Colonic mucosa (tissue), 4 donors: ENCODE results near the gene C19orf25. TPM values are rescaled to one million over a fixed set of nuclear protein-coding genes. Genes with fewer than 3 reads are reported as not detected.
A peak's percentile ranks its signal among the peaks of the same experiment; 100 is the strongest.

Experiments used
- DNase-seq: peaks from one replicate; pipeline ENCODE4 v3.0.0-alpha.2; 2020
- H3K27ac ChIP-seq: fragments of 200-600 bp; one replicate; pipeline ENCODE4 v1.8.0; 2021
- H3K27me3 ChIP-seq: fragments of 200-600 bp; one replicate; pipeline ENCODE4 v1.8.0; 2021
- H3K36me3 ChIP-seq: fragments of 200-600 bp; one replicate; pipeline ENCODE4 v1.8.0; 2021
- H3K4me1 ChIP-seq: fragments of 200-600 bp; one replicate; pipeline ENCODE4 v1.8.0; 2021; ENCODE audit warnings: mild to moderate bottlenecking
- H3K4me3 ChIP-seq: fragments of 200-600 bp; one replicate; pipeline ENCODE4 v1.8.0; 2021
- H3K9ac ChIP-seq, 2 donors: one replicate each; pipeline ENCODE4 v1.7.0; 2013; ENCODE audit warnings: control low read depth in 2 of 2, low read depth in 2 of 2, low read length in 2 of 2
- H3K9me3 ChIP-seq: fragments of 200-600 bp; one replicate; pipeline ENCODE4 v1.8.0; 2021
- intact Hi-C: fragments of 100-400 bp; cut with DNase I; formaldehyde crosslinking; loops from one replicate; pipeline ENCODE4 v1.14.1; 2022
- total RNA-seq, 2 donors: library from RNA; stranded (reverse); fragmentation: NEBNext Ultra II Directional in 1 of 2; extraction: Animal tissue kit (Norgen Biotek cat#: 25700) in 1 of 2; gene quantifications; one replicate each; pipeline ENCODE4 v1.2.1, GENCODE V29; 2021
- TF ChIP-seq, protein P1 (sequence below): fragments of 200-600 bp; IDR thresholded peaks from one replicate; pipeline ENCODE4 v1.8.0; 2022; ENCODE audit warnings: antibody characterized with exemption, mild to moderate bottlenecking
- donor health status: healthy.
- donor health status: DM: no; HTN: no; CAD: no.
- donor health status: DM: no; HTN: no; CAD: no.

The C19orf25 gene
- total RNA-seq, 2 donors from 2014 or later = 27.3 to 46.9 TPM

DNA sequence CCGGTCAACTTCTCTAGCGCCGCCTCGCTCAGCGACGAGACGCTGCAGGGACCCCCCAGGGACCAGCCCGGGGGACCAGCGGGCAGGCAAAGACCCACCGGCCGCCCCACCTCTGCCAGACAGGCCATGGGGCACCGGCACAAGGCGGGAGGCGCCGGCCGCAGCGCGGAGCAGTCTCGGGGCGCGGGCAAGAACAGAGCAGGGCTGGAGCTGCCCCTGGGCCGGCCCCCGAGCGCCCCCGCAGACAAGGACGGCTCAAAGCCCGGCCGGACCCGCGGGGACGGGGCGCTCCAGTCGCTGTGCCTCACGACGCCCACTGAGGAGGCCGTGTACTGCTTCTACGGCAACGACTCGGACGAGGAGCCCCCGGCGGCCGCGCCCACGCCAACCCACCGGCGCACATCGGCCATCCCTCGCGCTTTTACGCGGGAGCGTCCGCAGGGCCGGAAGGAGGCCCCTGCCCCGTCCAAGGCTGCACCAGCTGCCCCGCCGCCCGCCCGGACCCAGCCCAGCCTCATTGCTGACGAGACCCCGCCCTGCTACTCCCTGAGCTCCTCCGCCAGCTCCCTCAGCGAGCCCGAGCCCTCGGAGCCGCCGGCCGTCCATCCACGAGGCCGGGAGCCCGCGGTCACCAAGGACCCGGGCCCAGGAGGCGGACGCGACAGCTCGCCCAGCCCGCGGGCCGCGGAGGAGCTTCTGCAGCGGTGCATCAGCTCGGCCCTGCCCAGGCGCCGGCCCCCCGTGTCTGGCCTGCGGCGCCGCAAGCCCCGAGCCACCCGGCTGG lies 11.3 kb downstream of the C19orf25 start:
- H3K9ac ChIP-seq = no peak overlapping the region
- no peaks in the 10 kb centered on the region for H3K36me3 ChIP-seq
- no peak overlapping the region for H3K27ac ChIP-seq
- no peak overlapping the region for H3K4me3 ChIP-seq
- no peak for DNase-seq
- peaks cover 74% of the 10 kb centered on the region for H3K27me3 ChIP-seq
- H3K4me1 ChIP-seq = peaks cover 37% of the 10 kb centered on the region
- H3K9me3 ChIP-seq = no peaks in the 10 kb centered on the region
- TF ChIP-seq, protein P1, sequence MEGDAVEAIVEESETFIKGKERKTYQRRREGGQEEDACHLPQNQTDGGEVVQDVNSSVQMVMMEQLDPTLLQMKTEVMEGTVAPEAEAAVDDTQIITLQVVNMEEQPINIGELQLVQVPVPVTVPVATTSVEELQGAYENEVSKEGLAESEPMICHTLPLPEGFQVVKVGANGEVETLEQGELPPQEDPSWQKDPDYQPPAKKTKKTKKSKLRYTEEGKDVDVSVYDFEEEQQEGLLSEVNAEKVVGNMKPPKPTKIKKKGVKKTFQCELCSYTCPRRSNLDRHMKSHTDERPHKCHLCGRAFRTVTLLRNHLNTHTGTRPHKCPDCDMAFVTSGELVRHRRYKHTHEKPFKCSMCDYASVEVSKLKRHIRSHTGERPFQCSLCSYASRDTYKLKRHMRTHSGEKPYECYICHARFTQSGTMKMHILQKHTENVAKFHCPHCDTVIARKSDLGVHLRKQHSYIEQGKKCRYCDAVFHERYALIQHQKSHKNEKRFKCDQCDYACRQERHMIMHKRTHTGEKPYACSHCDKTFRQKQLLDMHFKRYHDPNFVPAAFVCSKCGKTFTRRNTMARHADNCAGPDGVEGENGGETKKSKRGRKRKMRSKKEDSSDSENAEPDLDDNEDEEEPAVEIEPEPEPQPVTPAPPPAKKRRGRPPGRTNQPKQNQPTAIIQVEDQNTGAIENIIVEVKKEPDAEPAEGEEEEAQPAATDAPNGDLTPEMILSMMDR = no peak
- intact Hi-C loops = no loop called here

DNA sequence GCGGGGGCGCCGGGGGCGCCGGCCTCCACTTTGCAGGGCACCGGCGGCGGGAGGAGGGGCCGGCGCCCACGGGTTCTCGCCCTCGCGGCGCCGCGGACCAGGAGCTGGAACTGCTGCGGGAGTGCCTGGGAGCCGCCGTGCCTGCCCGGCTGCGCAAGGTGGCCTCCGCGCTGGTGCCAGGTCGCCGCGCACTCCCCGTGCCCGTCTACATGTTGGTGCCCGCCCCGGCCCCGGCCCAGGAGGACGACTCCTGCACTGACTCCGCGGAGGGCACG lies 11.9 kb downstream of the C19orf25 start:
- Histone ChIP-seq H3K9ac (no peak overlapping the region), H3K27ac (no peak overlapping the region), H3K4me1 (peaks cover 37% of the 10 kb centered on the region), H3K4me3 (no peak overlapping the region), H3K27me3 (peaks cover 69% of the 10 kb centered on the region), H3K9me3 (no peaks in the 10 kb centered on the region), H3K36me3 (no peaks in the 10 kb centered on the region)
- no peak for DNase-seq
- TF ChIP-seq, protein P1 = no peak
- intact Hi-C loops = no loop called here

DNA sequence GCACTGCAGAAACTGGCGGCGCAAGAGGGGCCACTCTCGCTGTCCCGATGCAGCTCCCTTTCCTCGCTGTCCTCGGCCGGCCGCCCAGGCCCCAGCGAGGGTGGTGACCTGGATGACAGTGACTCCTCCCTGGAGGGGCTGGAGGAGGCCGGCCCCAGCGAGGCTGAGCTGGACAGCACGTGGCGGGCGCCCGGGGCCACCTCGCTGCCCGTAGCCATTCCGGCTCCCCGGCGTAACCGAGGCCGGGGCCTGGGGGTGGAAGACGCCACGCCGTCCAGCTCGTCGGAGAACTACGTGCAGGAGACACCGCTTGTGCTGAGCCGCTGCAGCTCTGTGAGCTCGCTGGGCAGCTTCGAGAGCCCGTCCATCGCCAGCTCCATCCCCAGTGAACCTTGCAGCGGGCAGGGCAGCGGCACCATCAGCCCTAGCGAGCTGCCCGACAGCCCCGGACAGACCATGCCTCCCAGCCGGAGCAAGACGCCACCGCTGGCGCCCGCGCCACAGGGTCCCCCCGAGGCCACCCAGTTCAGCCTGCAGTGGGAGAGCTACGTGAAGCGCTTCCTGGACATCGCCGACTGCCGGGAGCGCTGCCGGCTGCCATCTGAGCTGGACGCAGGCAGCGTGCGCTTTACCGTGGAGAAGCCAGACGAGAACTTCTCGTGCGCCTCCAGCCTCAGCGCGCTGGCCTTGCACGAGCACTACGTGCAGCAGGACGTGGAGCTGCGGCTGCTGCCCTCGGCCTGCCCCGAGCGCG lies 12.4 kb downstream of the C19orf25 start:
- Histone ChIP-seq H3K36me3 (no peaks in the 10 kb centered on the region), H3K27ac (no peak overlapping the region), H3K9ac (no peak overlapping the region), H3K4me3 (no peak overlapping the region), H3K4me1 (peaks cover 37% of the 10 kb centered on the region), H3K9me3 (no peaks in the 10 kb centered on the region), H3K27me3 (peaks cover 64% of the 10 kb centered on the region)
- intact Hi-C loops = no loop called here
- no peak for DNase-seq
- TF ChIP-seq, protein P1 = no peak

DNA sequence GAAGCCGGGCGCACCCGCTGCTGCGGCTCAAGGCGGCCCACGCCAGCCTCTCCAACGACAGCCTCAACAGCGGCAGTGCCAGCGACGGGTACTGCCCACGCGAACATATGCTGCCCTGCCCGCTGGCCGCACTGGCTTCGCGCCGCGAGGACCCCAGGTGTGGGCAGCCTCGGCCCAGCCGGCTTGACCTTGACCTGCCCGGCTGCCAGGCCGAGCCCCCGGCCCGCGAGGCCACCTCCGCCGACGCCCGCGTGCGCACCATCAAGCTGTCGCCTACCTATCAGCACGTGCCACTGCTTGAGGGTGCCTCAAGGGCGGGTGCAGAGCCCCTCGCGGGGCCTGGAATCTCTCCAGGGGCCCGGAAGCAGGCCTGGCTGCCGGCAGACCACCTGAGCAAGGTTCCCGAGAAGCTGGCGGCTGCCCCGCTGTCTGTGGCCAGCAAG lies 13.0 kb downstream of the C19orf25 start:
- H3K27me3 ChIP-seq = peaks cover 58% of the 10 kb centered on the region
- no peak overlapping the region for H3K4me3 ChIP-seq
- DNase-seq = no peak
- H3K9me3 ChIP-seq = no peaks in the 10 kb centered on the region
- no peak overlapping the region for H3K9ac ChIP-seq
- intact Hi-C loops = no loop called here
- H3K36me3 ChIP-seq = no peaks in the 10 kb centered on the region
- peaks cover 31% of the 10 kb centered on the region for H3K4me1 ChIP-seq
- no peak overlapping the region for H3K27ac ChIP-seq
- TF ChIP-seq, protein P1 = no peak

DNA sequence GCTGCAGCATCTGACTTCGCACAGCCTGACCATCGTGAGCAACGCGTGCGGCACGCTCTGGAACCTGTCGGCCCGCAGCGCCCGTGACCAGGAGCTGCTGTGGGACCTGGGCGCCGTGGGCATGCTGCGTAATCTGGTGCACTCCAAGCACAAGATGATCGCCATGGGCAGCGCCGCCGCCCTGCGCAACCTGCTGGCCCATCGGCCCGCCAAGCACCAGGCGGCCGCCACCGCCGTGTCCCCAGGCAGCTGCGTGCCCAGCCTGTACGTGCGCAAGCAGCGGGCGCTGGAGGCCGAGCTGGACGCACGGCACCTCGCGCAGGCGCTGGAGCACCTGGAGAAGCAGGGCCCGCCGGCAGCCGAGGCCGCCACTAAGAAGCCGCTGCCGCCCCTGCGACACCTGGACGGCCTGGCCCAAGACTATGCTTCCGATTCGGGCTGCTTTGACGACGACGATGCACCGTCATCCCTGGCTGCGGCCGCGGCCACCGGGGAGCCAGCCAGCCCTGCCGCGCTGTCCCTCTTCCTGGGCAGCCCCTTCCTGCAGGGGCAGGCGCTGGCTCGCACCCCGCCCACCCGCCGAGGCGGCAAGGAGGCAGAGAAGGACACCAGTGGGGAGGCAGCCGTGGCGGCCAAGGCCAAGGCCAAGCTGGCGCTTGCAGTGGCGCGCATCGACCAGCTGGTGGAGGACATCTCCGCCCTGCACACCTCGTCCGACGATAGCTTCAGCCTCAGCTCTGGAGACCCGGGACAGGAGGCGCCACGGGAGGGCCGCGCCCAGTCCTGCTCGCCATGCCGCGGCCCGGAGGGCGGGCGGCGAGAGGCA lies 13.6 kb downstream of the C19orf25 start:
- H3K27ac ChIP-seq = no peak overlapping the region
- H3K9me3 ChIP-seq = no peaks in the 10 kb centered on the region
- peaks cover 52% of the 10 kb centered on the region for H3K27me3 ChIP-seq
- peak; percentile 63 for DNase-seq
- H3K9ac ChIP-seq = no peak overlapping the region
- peaks cover 24% of the 10 kb centered on the region for H3K4me1 ChIP-seq
- intact Hi-C loops = no loop called here
- H3K4me3 ChIP-seq = no peak overlapping the region
- H3K36me3 ChIP-seq = no peaks in the 10 kb centered on the region
- TF ChIP-seq, protein P1 = peak; percentile 64
